Gastrocnemius medialis (tissue), 4 donors: ENCODE measurements around the gene CNR2.

ENCODE experiments used
- CTCF ChIP-seq, 5 experiments: fragments of 450-650 bp in 3 of 5; fragments of 200-600 bp in 2 of 5; sonication (generic) in 2 of 5; IDR thresholded peaks in 4 of 5; conservative IDR thresholded peaks in 1 of 5; 1 replicate in 4 of 5; 2 replicates in 1 of 5; pipeline ENCODE4 v1.5.1; 2016 to 2019; ENCODE audit warnings: antibody characterized with exemption in 5 of 5, mild to moderate bottlenecking in 3 of 5, moderate library complexity in 3 of 5
- POLR2A ChIP-seq, 2 donors: fragments of 450-650 bp; IDR thresholded peaks; one replicate each; pipeline ENCODE4 v1.6.1; 2017; ENCODE audit warnings: antibody characterized with exemption in 2 of 2, mild to moderate bottlenecking in 2 of 2, moderate library complexity in 2 of 2

DNA sequence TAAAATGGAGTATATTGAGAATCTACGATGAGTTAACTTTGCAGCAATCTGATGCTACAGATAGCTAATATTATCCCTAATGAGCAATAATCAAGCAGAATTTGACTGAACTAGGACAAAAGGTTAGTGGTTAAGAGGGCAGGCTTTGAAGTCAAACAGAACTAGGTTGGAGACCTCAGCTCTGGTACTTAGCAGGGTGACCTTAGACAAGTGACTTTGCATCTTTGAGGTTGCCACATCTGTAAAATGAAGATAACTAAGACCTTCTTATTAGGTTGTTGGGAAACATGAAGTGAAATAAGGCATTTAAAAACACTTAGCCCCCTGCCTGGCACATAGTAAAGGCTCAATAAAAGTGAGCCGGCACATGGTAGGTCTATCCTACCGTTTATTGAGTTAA lies 40.7 kb downstream of the CNR2 start:
- TF ChIP-seq CTCF (IDR thresholded peaks at IDR 0.05 in 4 of 5, conservative IDR thresholded peaks at IDR 0.05 in 1 of 5) (no peak), POLR2A (IDR thresholded peaks at IDR 0.05) (no peak)
